K562 (cell line): Measurements from ENCODE around the gene ADORA2A. TPM values are rescaled to one million over a fixed set of nuclear protein-coding genes. Genes with fewer than 3 reads are reported as not detected.

Experiments used
- CAMTA2 ChIP-seq: fragments of 250-450 bp; sonication (Bioruptor Pico); conservative IDR thresholded peaks from 2 replicates; pipeline ENCODE4 v1.5.1; 2022
- CHD7 ChIP-seq: fragments of 200-600 bp; sonication (generic); IDR thresholded peaks from one replicate; pipeline ENCODE4 v1.6.1; 2012; ENCODE audit warnings: mild to moderate bottlenecking, low read depth, low read length, inconsistent platforms
- CTCF ChIP-seq, 3 experiments: IDR thresholded peaks in 2 of 3; conservative IDR thresholded peaks in 1 of 3; 2 replicates each; pipeline ENCODE4 v1.5.1; 2011 to 2012; ENCODE audit warnings: low read length in 3 of 3, mild to moderate bottlenecking in 3 of 3, control low read depth in 2 of 3, improper control_type of control experiment in 1 of 3, inconsistent platforms in 1 of 3, low read depth in 1 of 3, mixed read lengths in 1 of 3, moderate library complexity in 1 of 3; ENCODE audit not compliant: insufficient read depth in 2 of 3
- GATA2 ChIP-seq: sonication (generic); formaldehyde crosslinking; IDR thresholded peaks from 2 replicates; pipeline ENCODE4 v1.4.0; 2020; ENCODE audit warnings: mild to moderate bottlenecking, missing genetic modification reagents
- GTF2A2 ChIP-seq: IDR thresholded peaks from 2 replicates; pipeline ENCODE4 v1.6.1; 2016; ENCODE audit warnings: mild to moderate bottlenecking, missing genetic modification characterization, missing compliant biosample characterization
- HMGXB4 ChIP-seq: sonication (generic); formaldehyde crosslinking; IDR thresholded peaks from 2 replicates; pipeline ENCODE4 v1.8.1; 2023; ENCODE audit warnings: mild to moderate bottlenecking, missing genetic modification reagents
- NFE2L1 ChIP-seq: fragments of 450-650 bp; IDR thresholded peaks from 2 replicates; pipeline ENCODE4 v1.6.1; 2016; ENCODE audit warnings: missing genetic modification characterization, low read depth, mild to moderate bottlenecking, missing compliant biosample characterization, moderate library complexity, borderline replicate concordance
- ZBTB7A ChIP-seq: IDR thresholded peaks from 2 replicates; pipeline ENCODE4 v1.6.1; 2011; ENCODE audit warnings: low read depth, mild to moderate bottlenecking, low read length, moderate library complexity, borderline replicate concordance; ENCODE audit not compliant: control insufficient read depth
- ZKSCAN1 ChIP-seq: fragments of 150-350 bp; IDR thresholded peaks from 2 replicates; pipeline ENCODE4 v1.6.1; 2016; ENCODE audit warnings: low read depth, low read length
- ZNF184 ChIP-seq: sonication (generic); formaldehyde crosslinking; IDR thresholded peaks from 2 replicates; pipeline ENCODE4 v1.5.0; 2020; ENCODE audit warnings: missing genetic modification reagents
- ZNF764 ChIP-seq: fragments of 250-450 bp; sonication (Bioruptor Pico); IDR thresholded peaks from 2 replicates; pipeline ENCODE4 v1.4.0; 2020; ENCODE audit warnings: low read depth, mild to moderate bottlenecking, moderate library complexity
- ZZZ3 ChIP-seq: fragments of 450-650 bp; IDR thresholded peaks from 2 replicates; pipeline ENCODE4 v1.6.1; 2016; ENCODE audit warnings: antibody characterized with exemption, mild to moderate bottlenecking, moderate library complexity
- polyA plus RNA-seq, 8 experiments: library from polyadenylated mRNA; depleted of rRNA in 4 of 8; stranded (reverse) in 5 of 8; unstranded in 3 of 8; fragments of >200 nt; fragmentation: Nextera tagmentation in 2 of 8; fragmentation: Illumina TruSeq in 1 of 8; extraction: Ambion mirVana in 2 of 8; extraction: Trizol in 1 of 8; gene quantifications; 2 replicates each; pipeline versions ENCODE4 v1.2.1 to v1.2.3, GENCODE V29; 2011 to 2014; ENCODE audit warnings: inconsistent platforms in 1 of 8, missing spikeins in 1 of 8
- total RNA-seq, 7 experiments: library from RNA; depleted of rRNA in 6 of 7; stranded (reverse); fragments of >200 nt in 6 of 7; fragmentation: Illumina TruSeq in 2 of 7; extraction: Trizol in 2 of 7; gene quantifications; 2 replicates each; pipeline versions ENCODE4 v1.2.1 to v1.2.3, GENCODE V29; 2011 to 2021; ENCODE audit warnings: low replicate concordance in 1 of 7

ADORA2A gene
- total and polyA plus RNA-seq, 9 of the 15 experiments (the other 6 are each of a cell fraction or from before 2014, with no cell fraction given), result 0.15 to 2.1 (median 0.66) TPM; not detected in 2

GRCh38 chr22:24445481-24446259 lies 18.3 kb downstream of the ADORA2A start (continued):
- no peak for TF ChIP-seq CHD7
- TF ChIP-seq ZZZ3, result no peak
- peak; percentile 20; the same call in 1 of the 2 replicates for TF ChIP-seq ZBTB7A
- no peak for TF ChIP-seq NFE2L1 (tag)
- TF ChIP-seq CTCF (IDR thresholded peaks at IDR 0.05 in 2 of 3, conservative IDR thresholded peaks at IDR 0.05 in 1 of 3; ENCODE audit: insufficient read depth in 2 of 3, low read depth in 1 of 3, low read length in 3 of 3), result no peak
- TF ChIP-seq GATA2 (CRISPR knock-in tag), result 0 out of 2 replicates have a peak, but pooled peaks have one; percentile 31
- TF ChIP-seq CAMTA2 (CRISPR knock-in tag), result no peak
- no peak for TF ChIP-seq ZKSCAN1
- no peak for TF ChIP-seq ZNF184
- TF ChIP-seq ZNF764, result no peak
- no peak for TF ChIP-seq HMGXB4 (CRISPR knock-in tag)
- no peak for TF ChIP-seq GTF2A2
